Coronary artery (tissue), 2 donors: ENCODE measurements around the gene ATP8A1.
"Not testable (repeated sequence)": the region's sequence is repeated elsewhere in the genome, so short reads cannot be mapped to it uniquely, and the experiment has no call there.

ENCODE experiments used
- DNase-seq: peaks from one replicate; pipeline ENCODE4 v3.0.0-alpha.2; 2017; ENCODE audit warnings: low spot score
- H3K27ac ChIP-seq, 2 donors: fragments of 200-600 bp; sonication (generic); one replicate each; pipeline ENCODE4 v1.5.1; 2016 to 2019
- H3K4me3 ChIP-seq: fragments of 200-600 bp; sonication (generic); 2 replicates; pipeline ENCODE4 v1.5.1; 2016; ENCODE audit warnings: mild to moderate bottlenecking, moderate library complexity
- CTCF ChIP-seq: fragments of 200-600 bp; sonication (generic); IDR thresholded peaks from one replicate; pipeline ENCODE4 v1.5.1; 2019; ENCODE audit warnings: antibody characterized with exemption

Gene ATP8A1

GRCh38 chr4:42478946-42479345, 178.0 kb downstream of the ATP8A1 start:
- Histone ChIP-seq H3K4me3 (no peak overlapping the region), H3K27ac (no peak overlapping the region)
- no peak for DNase-seq
- no peak for TF ChIP-seq CTCF

- Histone ChIP-seq H3K4me3 (no peak overlapping the region), H3K27ac (no peak overlapping the region)
- TF ChIP-seq CTCF = no peak
- no peak for DNase-seq
These were observed 178.4 kb downstream of the ATP8A1 start for GRCh38 chr4:42478509-42478908.

- DNase-seq = no peak
- TF ChIP-seq CTCF = no peak
- Histone ChIP-seq H3K27ac (no peak overlapping the region), H3K4me3 (no peak overlapping the region)
These were observed 182.5 kb downstream of the ATP8A1 start for GRCh38 chr4:42474406-42474805.

- no peak for TF ChIP-seq CTCF
- DNase-seq = no peak
- Histone ChIP-seq H3K27ac (no peak overlapping the region), H3K4me3 (no peak overlapping the region)
These were observed 183.7 kb downstream of the ATP8A1 start for GRCh38 chr4:42473071-42473684.

GRCh38 chr4:42471896-42472295, 185.0 kb downstream of the ATP8A1 start:
- DNase-seq = no peak

GRCh38 chr4:42470023-42470422, 186.9 kb downstream of the ATP8A1 start:
- no peak for DNase-seq
- Histone ChIP-seq H3K4me3 (no peak overlapping the region), H3K27ac (no peak overlapping the region)
- no peak for TF ChIP-seq CTCF

More at GRCh38 chr4:42471896-42472295, 185.0 kb downstream of the ATP8A1 start:
- H3K27ac ChIP-seq = no peak overlapping the region
- H3K4me3 ChIP-seq = no peak overlapping the region
- TF ChIP-seq CTCF = no peak

- not testable (repeated sequence) for H3K4me3 ChIP-seq, H3K27ac ChIP-seq, DNase-seq
These were observed 189.1 kb downstream of the ATP8A1 start for GRCh38 chr4:42467777-42468176.
